H9 (cell line): ENCODE measurements around the gene CCM2. TPM values are rescaled to one million over a fixed set of nuclear protein-coding genes. Genes with fewer than 3 reads are reported as not detected.

Experiments used
- DNase-seq: peaks from one replicate; pipeline ENCODE4 v3.0.0-alpha.2; 2017
- H2AFZ ChIP-seq: one replicate; pipeline ENCODE4 v1.6.1; 2013; ENCODE audit warnings: mild to moderate bottlenecking, low read length, control low read depth, moderate library complexity
- H2AK5ac ChIP-seq: 2 replicates; pipeline ENCODE4 v1.6.1; 2013; ENCODE audit warnings: low read length, control low read depth, mixed read lengths; ENCODE audit not compliant: insufficient read length
- H2BK120ac ChIP-seq: one replicate; pipeline ENCODE4 v1.6.1; 2013; ENCODE audit warnings: low read depth, mild to moderate bottlenecking, low read length, control low read depth, inconsistent platforms; ENCODE audit not compliant: poor library complexity, severe bottlenecking
- H2BK12ac ChIP-seq: 2 replicates; pipeline ENCODE4 v1.6.1; 2013; ENCODE audit warnings: low read length, control low read depth, mixed read lengths, low read depth; ENCODE audit not compliant: insufficient read length
- H2BK15ac ChIP-seq: 2 replicates; pipeline ENCODE4 v1.6.1; 2013; ENCODE audit warnings: low read depth, low read length, control low read depth
- H2BK20ac ChIP-seq: one replicate; pipeline ENCODE4 v1.6.1; 2013; ENCODE audit warnings: low read depth, mild to moderate bottlenecking, low read length, control low read depth, inconsistent platforms; ENCODE audit not compliant: poor library complexity, severe bottlenecking
- H2BK5ac ChIP-seq: 2 replicates; pipeline ENCODE4 v1.6.1; 2013; ENCODE audit warnings: low read length, control low read depth, mixed read lengths; ENCODE audit not compliant: insufficient read length
- H3K14ac ChIP-seq: 2 replicates; pipeline ENCODE4 v1.6.1; 2013; ENCODE audit warnings: low read length, control low read depth; ENCODE audit not compliant: insufficient read depth
- H3K18ac ChIP-seq: 2 replicates; pipeline ENCODE4 v1.6.1; 2013; ENCODE audit warnings: low read depth, mild to moderate bottlenecking, mixed read lengths, low read length, control low read depth; ENCODE audit not compliant: insufficient read length
- H3K23ac ChIP-seq: 2 replicates; pipeline ENCODE4 v1.6.1; 2013; ENCODE audit warnings: low read length, control low read depth, mixed read lengths, low read depth; ENCODE audit not compliant: insufficient read length
- H3K23me2 ChIP-seq: 2 replicates; pipeline ENCODE4 v1.6.1; 2013; ENCODE audit warnings: low read depth, mild to moderate bottlenecking, mixed read lengths, low read length, control low read depth; ENCODE audit not compliant: insufficient read length, poor library complexity, severe bottlenecking
- H3K27ac ChIP-seq: 2 replicates; pipeline ENCODE4 v1.5.1; 2013; ENCODE audit warnings: low read length, control low read depth, mixed read lengths, low read depth; ENCODE audit not compliant: insufficient read length
- H3K27me3 ChIP-seq: 2 replicates; pipeline ENCODE4 v1.6.1; 2013; ENCODE audit warnings: low read length, control low read depth, inconsistent platforms; ENCODE audit not compliant: insufficient read depth
- H3K4ac ChIP-seq: 2 replicates; pipeline ENCODE4 v1.6.1; 2013; ENCODE audit warnings: low read depth, mild to moderate bottlenecking, control low read depth, inconsistent platforms, low read length, moderate library complexity
- H3K4me1 ChIP-seq: 2 replicates; pipeline ENCODE4 v1.6.1; 2013; ENCODE audit warnings: low read length, control low read depth, inconsistent platforms; ENCODE audit not compliant: insufficient read depth
- H3K4me2 ChIP-seq: 2 replicates; pipeline ENCODE4 v1.6.1; 2013; ENCODE audit warnings: low read length, control low read depth, mixed read lengths; ENCODE audit not compliant: insufficient read length, insufficient read depth
- H3K56ac ChIP-seq: 2 replicates; pipeline ENCODE4 v1.6.1; 2013; ENCODE audit warnings: low read depth, mild to moderate bottlenecking, mixed read lengths, low read length, control low read depth; ENCODE audit not compliant: insufficient read length
- H3K79me1 ChIP-seq: 2 replicates; pipeline ENCODE4 v1.6.1; 2013; ENCODE audit warnings: low read depth, mild to moderate bottlenecking, moderate library complexity, low read length, control low read depth, inconsistent platforms; ENCODE audit not compliant: insufficient read depth, poor library complexity, severe bottlenecking
- H3K79me2 ChIP-seq: 2 replicates; pipeline ENCODE4 v1.6.1; 2013; ENCODE audit warnings: low read length, control low read depth, inconsistent platforms; ENCODE audit not compliant: insufficient read depth
- H3K9ac ChIP-seq: 2 replicates; pipeline ENCODE4 v1.6.1; 2013; ENCODE audit warnings: low read length, control low read depth, mixed read lengths; ENCODE audit not compliant: insufficient read length; ENCODE audit errors: extremely low read depth
- H3K9me3 ChIP-seq: one replicate; pipeline ENCODE4 v1.6.1; 2013; ENCODE audit warnings: low read depth, low read length, inconsistent platforms; ENCODE audit not compliant: control insufficient read depth
- H3T11ph ChIP-seq: one replicate; pipeline ENCODE4 v1.6.1; 2013; ENCODE audit warnings: mild to moderate bottlenecking, low read length, control low read depth, inconsistent platforms
- H4K20me1 ChIP-seq: one replicate; pipeline ENCODE4 v1.6.1; 2013; ENCODE audit not compliant: control insufficient read depth, insufficient read length, insufficient read depth
- H4K5ac ChIP-seq: 2 replicates; pipeline ENCODE4 v1.6.1; 2013; ENCODE audit warnings: low read depth, mild to moderate bottlenecking, mixed read lengths, low read length, control low read depth; ENCODE audit not compliant: insufficient read length
- H4K8ac ChIP-seq: replicated peaks from 2 replicates; pipeline ENCODE4 v1.6.1; 2013; ENCODE audit warnings: low read length, control low read depth, mixed read lengths, low read depth; ENCODE audit not compliant: insufficient read length
- H4K91ac ChIP-seq: 2 replicates; pipeline ENCODE4 v1.6.1; 2013; ENCODE audit warnings: low read depth, mild to moderate bottlenecking, moderate library complexity, mixed read lengths, low read length, control low read depth; ENCODE audit not compliant: insufficient read length
- H3K27ac Mint-ChIP-seq, 3 experiments: 2 replicates in 2 of 3; 3 replicates in 1 of 3; pipeline ENCODE4 v1.8.0; 2020 to 2021; ENCODE audit warnings: mixed read lengths in 3 of 3, mild to moderate bottlenecking in 1 of 3, moderate library complexity in 1 of 3
- H3K27me3 Mint-ChIP-seq: 2 replicates; pipeline ENCODE4 v1.8.0; 2021; ENCODE audit warnings: low read depth, mild to moderate bottlenecking, moderate library complexity, mixed read lengths
- H3K36me3 Mint-ChIP-seq, 3 experiments: 2 replicates in 2 of 3; 3 replicates in 1 of 3; pipeline ENCODE4 v1.8.0; 2020 to 2021; ENCODE audit warnings: low read depth in 3 of 3, mixed read lengths in 3 of 3; ENCODE audit not compliant: insufficient read depth in 1 of 3
- H3K4me1 Mint-ChIP-seq, 2 experiments: 2 replicates each; pipeline ENCODE4 v1.8.0; 2020; ENCODE audit warnings: mixed read lengths in 2 of 2
- H3K4me3 Mint-ChIP-seq, 2 experiments: 2 replicates in 1 of 2; 3 replicates in 1 of 2; pipeline ENCODE4 v1.8.0; 2020 to 2021; ENCODE audit warnings: mild to moderate bottlenecking in 2 of 2, mixed read lengths in 2 of 2, moderate library complexity in 1 of 2
- H3K9me3 Mint-ChIP-seq, 2 experiments: 2 replicates in 1 of 2; 3 replicates in 1 of 2; pipeline ENCODE4 v1.8.0; 2020; ENCODE audit warnings: mild to moderate bottlenecking in 2 of 2, mixed read lengths in 2 of 2, moderate library complexity in 1 of 2
- CTCF ChIP-seq: fragments of 200-600 bp; sonication (generic); conservative IDR thresholded peaks from 3 replicates; pipeline ENCODE4 v1.8.0; 2021; ENCODE audit warnings: antibody characterized with exemption, mild to moderate bottlenecking
- WGBS: extraction: QIAGEN DNeasy Blood & Tissue Kit; methylation state at CpG from one replicate; pipeline ENCODE4 v1.1.7; 2013; ENCODE audit warnings: missing lambda C conversion rate, low lambda C conversion rate, mixed read lengths; ENCODE audit not compliant: insufficient read length; ENCODE audit errors: extremely low coverage; 5-methylcytosine and 5-hydroxymethylcytosine counted together
- total RNA-seq: library from RNA; stranded (reverse); gene quantifications from 2 replicates; pipeline ENCODE4 v1.2.1, GENCODE V29; 2021

CCM2 gene
- total RNA-seq, 1 experiment from 2014 or later = 30.4 TPM

GRCh38 chr7:44976746-44977196 is 23.2 kb upstream of the CCM2 start:
- Histone ChIP-seq H3K9me3 (no peaks in the 10 kb centered on the region), H3K14ac (no peak overlapping the region), H3K27me3 (no peaks in the 10 kb centered on the region), H3K27ac (no peak overlapping the region), H3K23ac (no peak overlapping the region), H2AK5ac (no peak overlapping the region), H4K8ac (no peak overlapping the region), H2BK120ac (no peak overlapping the region), H4K20me1 (no peaks in the 10 kb centered on the region), H3K56ac (no peak overlapping the region), H3T11ph (no peak overlapping the region), H3K79me2 (no peaks in the 10 kb centered on the region), H3K4me1 (no peaks in the 10 kb centered on the region), H2BK12ac (no peak overlapping the region), H4K91ac (no peak overlapping the region), H4K5ac (no peak overlapping the region), H3K23me2 (no peaks in the 10 kb centered on the region), H3K4me2 (no peak overlapping the region), H2BK15ac (no peak overlapping the region), H3K18ac (no peak overlapping the region), H3K4ac (no peak overlapping the region), H2AFZ (no peak overlapping the region), H2BK5ac (no peak overlapping the region), H2BK20ac (no peak overlapping the region), H3K79me1 (no peaks in the 10 kb centered on the region), H3K9ac (no peak overlapping the region)
- DNase-seq = no peak
- Mint-ChIP-seq H3K27me3 (no peaks in the 10 kb centered on the region; the same call in 1 of the 2 replicates), H3K4me3 (no peak overlapping the region), H3K4me1 (no peaks in the 10 kb centered on the region), H3K36me3 (peaks cover 0 to 32% (median 2%) of the 10 kb centered on the region in 3 experiments; a peak in 5 of 7 replicates), H3K9me3 (no peaks in the 10 kb centered on the region; a peak in 1 of 5 replicates), H3K27ac (no peak overlapping the region)
- no peak for TF ChIP-seq CTCF
- no CpG with 5 or more reads among the region's 17 CpGs for WGBS
